HUES64 (cell line): ENCODE data around the gene PI4K2B. TPM values are rescaled to one million over a fixed set of nuclear protein-coding genes. Genes with fewer than 3 reads are reported as not detected.
"Not testable (repeated sequence)": the region's sequence is repeated elsewhere in the genome, so short reads cannot be mapped to it uniquely, and the experiment has no call there.

Source experiments
- H3K27ac ChIP-seq: 2 replicates; pipeline ENCODE4 v1.7.0; 2013; ENCODE audit warnings: low read depth, low read length, inconsistent platforms
- H3K27me3 ChIP-seq: 2 replicates; pipeline ENCODE4 v1.6.1; 2013; ENCODE audit warnings: mild to moderate bottlenecking, low read length; ENCODE audit not compliant: insufficient read depth
- H3K36me3 ChIP-seq: 2 replicates; pipeline ENCODE4 v1.6.1; 2013; ENCODE audit warnings: mild to moderate bottlenecking, low read length; ENCODE audit not compliant: insufficient read depth
- H3K4me1 ChIP-seq: 2 replicates; pipeline ENCODE4 v1.6.1; 2013; ENCODE audit warnings: mild to moderate bottlenecking, low read length, moderate library complexity; ENCODE audit not compliant: insufficient read depth
- H3K4me3 ChIP-seq: 2 replicates; pipeline ENCODE4 v1.5.1; 2013; ENCODE audit warnings: mild to moderate bottlenecking, low read length, moderate library complexity
- H3K9ac ChIP-seq: 2 replicates; pipeline ENCODE4 v1.6.1; 2013; ENCODE audit warnings: mild to moderate bottlenecking, low read depth, low read length
- H3K9me3 ChIP-seq: 2 replicates; pipeline ENCODE4 v1.6.1; 2013; ENCODE audit warnings: low read depth, low read length; ENCODE audit not compliant: insufficient read depth
- WGBS: fragments of 150-250, 120-280 bp; methylation state at CpG from one replicate; pipeline ENCODE4 v1.1.7; 2013; ENCODE audit warnings: missing lambda C conversion rate; 5-methylcytosine and 5-hydroxymethylcytosine counted together
- polyA plus RNA-seq, 2 experiments: library from polyadenylated mRNA; stranded (reverse); fragments of 50-300 nt; gene quantifications; one replicate each; pipeline ENCODE4 v1.2.3, GENCODE V29; 2013

Gene PI4K2B
- polyA plus RNA-seq (2013, experiment 1 of 2): 11.4 TPM
- polyA plus RNA-seq (2013, experiment 2 of 2): 11.2 TPM

DNA sequence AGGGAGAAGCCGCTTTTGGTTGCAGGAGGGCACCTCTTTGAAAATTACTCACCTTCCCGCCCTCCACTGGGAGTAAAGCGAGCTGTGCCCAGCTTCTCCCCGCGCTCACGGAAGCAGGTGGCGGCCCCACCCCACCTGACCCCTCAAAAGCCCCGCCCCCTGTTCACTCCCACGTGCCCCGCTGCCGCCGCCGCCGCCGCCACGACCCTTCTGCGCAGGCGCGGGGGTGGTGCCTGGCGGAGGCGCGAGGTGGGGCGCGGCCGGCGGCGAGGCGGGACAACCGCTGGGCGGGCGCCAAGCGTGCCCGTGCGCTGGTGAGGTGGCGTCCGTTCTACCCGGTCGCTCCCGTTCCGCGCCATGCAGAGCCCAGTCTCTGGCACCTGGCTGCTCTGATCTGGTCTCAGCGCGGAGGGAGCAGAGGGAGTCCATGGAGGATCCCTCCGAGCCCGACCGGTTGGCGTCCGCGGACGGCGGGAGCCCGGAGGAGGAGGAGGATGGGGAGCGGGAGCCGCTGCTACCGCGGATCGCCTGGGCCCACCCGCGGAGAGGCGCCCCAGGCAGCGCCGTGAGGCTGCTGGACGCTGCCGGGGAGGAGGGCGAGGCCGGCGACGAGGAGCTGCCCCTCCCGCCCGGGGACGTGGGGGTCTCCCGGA lies at the start of gene PI4K2B:
PI4K2B (plus strand) TSS at position 297 of the 653 bp plus-strand sequence; CDS start at position 428, 131 bp downstream.
- H3K27ac ChIP-seq: peak within 1 kb of the TSS; percentile 82
- H3K36me3 ChIP-seq: no peaks in the 10 kb centered on the region
- no peaks in the 10 kb centered on the region for H3K4me1 ChIP-seq
- under 1% methylated on average over 72 of the region's 72 CpGs for WGBS
- peaks cover 34% of the 10 kb centered on the region for H3K9me3 ChIP-seq
- H3K9ac ChIP-seq: peak within 1 kb of the TSS; percentile 90
- peak within 1 kb of the TSS; percentile 99 for H3K4me3 ChIP-seq
- H3K27me3 ChIP-seq: peaks cover 5% of the 10 kb centered on the region; the same call in 1 of the 2 replicates

DNA sequence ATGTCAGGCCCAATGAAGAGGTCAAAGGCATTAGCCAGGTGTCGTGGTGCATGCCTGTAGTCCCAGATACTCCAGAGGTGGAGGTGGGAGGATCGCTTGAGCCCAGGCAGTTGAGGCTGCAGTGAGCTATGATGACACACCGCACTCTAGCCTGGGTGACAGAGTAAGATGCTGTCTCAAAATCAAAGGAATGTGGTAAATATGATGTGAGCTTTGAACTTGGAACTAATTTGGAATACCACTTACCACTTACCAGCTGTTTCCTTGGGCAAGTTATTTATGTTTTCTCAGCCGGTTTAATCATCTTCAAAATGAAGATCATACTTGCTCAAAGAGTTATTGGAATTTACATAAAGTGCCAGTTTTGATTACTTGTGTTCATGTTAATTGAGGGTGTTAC lies 49.8 kb upstream of the PI4K2B start:
- no peaks in the 10 kb centered on the region for H3K36me3 ChIP-seq
- WGBS: 92% methylated on average over 4 of the region's 4 CpGs
- no peaks in the 10 kb centered on the region for H3K4me1 ChIP-seq
- no peaks in the 10 kb centered on the region for H3K27me3 ChIP-seq
- no peak overlapping the region for H3K9ac ChIP-seq
- no peaks in the 10 kb centered on the region for H3K9me3 ChIP-seq
- H3K27ac ChIP-seq: no peak overlapping the region
- no peak overlapping the region for H3K4me3 ChIP-seq

DNA sequence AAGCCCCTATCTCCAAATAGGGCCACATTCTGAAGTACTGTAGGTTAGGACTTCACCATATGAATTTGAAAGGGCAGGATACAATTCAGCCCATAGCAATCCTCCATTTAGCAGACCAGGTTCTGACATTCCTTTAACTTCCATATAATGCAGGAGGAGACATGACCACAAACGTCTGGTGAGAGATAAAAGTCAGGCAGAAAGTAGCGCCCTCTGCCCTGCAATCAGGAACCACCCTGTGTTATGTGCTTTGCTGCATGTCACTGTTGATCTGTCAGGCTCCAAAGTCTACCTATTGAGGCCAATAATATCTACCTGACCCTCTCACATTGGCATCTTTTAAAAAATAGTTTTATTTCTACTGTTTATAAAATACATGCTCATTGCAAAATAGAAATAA lies 43.4 kb upstream of the PI4K2B start:
- H3K9ac ChIP-seq: no peak overlapping the region
- no peaks in the 10 kb centered on the region for H3K27me3 ChIP-seq
- H3K9me3 ChIP-seq: no peaks in the 10 kb centered on the region
- H3K4me1 ChIP-seq: no peaks in the 10 kb centered on the region; the same call in 1 of the 2 replicates
- H3K27ac ChIP-seq: no peak overlapping the region
- 59% methylated on average over 2 of the region's 2 CpGs for WGBS
- no peak overlapping the region for H3K4me3 ChIP-seq
- no peaks in the 10 kb centered on the region for H3K36me3 ChIP-seq

DNA sequence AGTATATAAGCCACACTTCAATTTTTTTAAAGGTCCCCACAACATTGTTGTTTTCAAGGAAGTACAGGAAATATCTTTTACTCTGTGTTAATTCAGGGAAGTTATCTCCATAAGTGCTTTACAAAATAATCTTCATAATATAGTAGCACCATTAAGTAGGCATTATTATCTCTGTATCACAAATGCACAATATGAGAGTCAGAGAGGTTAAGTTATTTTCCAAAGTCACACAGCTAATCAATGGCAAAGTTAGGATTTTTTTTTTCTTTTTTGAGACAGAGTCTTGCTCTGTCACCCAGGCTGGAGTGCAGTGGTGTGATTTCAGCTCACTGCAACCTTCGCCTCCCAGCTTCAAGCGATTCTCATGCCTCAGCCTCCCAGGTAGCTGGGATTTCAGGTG lies 35.1 kb upstream of the PI4K2B start:
- Histone ChIP-seq H3K4me3 (no peak overlapping the region), H3K27ac (no peak overlapping the region), H3K4me1 (no peaks in the 10 kb centered on the region), H3K9ac (no peak overlapping the region), H3K36me3 (no peaks in the 10 kb centered on the region), H3K27me3 (no peaks in the 10 kb centered on the region), H3K9me3 (no peaks in the 10 kb centered on the region)
- WGBS: 90% methylated on average over 2 of the region's 2 CpGs

DNA sequence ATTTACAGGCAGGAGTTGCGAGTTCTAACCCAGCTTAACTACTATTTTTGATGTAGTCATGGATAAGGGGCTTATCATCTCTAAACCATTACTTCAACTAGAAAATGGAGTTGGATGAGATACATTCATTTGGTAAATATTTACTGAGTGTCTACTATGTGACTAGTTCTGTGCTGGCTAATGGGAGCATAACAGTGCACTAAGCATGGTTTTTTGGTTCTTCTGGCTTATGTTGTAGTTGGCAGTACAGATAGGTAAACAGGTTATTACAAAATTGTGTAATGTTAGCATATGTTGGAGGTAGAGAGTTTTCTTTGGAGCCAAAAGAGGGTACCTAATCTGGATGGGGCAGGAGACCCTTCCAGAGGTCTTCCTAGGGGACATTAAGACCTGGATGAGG lies 25.8 kb upstream of the PI4K2B start:
- Histone ChIP-seq H3K27me3 (no peaks in the 10 kb centered on the region), H3K4me3 (no peak overlapping the region), H3K27ac (no peak overlapping the region), H3K36me3 (no peaks in the 10 kb centered on the region), H3K4me1 (peaks cover 9% of the 10 kb centered on the region), H3K9me3 (0 out of 2 replicates have a peak, but pooled peaks cover 2% of the 10 kb centered on the region), H3K9ac (no peak overlapping the region)
- 86% methylated on average over 1 of the region's 1 CpG for WGBS

DNA sequence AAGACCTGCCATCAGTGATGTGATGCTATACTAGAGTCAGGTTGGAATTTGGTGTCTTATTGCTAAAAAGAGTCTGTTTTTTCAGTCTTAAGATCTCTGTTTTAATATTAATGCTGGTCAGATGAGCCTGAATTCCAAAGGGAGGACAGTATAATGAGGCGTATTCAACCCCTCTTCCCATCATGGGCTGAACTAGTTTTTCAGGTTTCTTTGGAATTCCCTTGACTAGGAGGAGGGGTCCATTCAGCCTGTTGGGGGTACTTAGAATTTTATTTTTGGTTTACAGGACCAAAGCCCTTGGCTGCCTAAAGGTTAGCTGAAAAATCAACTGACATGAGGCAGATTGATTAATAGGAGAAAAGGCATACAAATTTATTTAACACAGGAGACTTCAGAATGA lies 24.1 kb upstream of the PI4K2B start:
- Histone ChIP-seq H3K27ac (0 out of 2 replicates have a peak overlapping the region, but pooled peaks have one; percentile 7), H3K9me3 (0 out of 2 replicates have a peak, but pooled peaks cover 2% of the 10 kb centered on the region), H3K4me1 (peaks cover 9% of the 10 kb centered on the region), H3K4me3 (no peak overlapping the region), H3K27me3 (no peaks in the 10 kb centered on the region), H3K9ac (no peak overlapping the region), H3K36me3 (no peaks in the 10 kb centered on the region)
- 83% methylated on average over 1 of the region's 1 CpG for WGBS

DNA sequence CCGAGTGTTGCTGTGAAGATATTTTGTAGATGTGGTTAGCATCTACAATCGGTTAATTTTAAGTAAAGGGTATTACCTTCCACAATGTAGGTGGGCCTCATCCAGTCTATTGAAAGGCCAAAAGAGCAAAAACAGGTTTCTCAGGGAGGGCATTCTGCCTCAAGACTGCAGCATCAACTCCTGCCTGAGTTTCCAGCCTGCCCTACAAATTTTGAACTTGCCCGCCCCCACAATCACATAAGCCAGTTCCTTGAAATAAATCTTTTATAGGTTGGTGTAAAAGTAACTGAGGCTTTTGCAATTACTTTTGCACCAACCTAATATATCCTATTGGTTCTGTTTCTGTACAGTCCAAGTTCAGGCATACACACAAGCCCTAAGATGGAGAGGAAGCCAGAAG lies 22.1 kb upstream of the PI4K2B start:
- no peaks in the 10 kb centered on the region for H3K36me3 ChIP-seq
- H3K9me3 ChIP-seq: 0 out of 2 replicates have a peak, but pooled peaks cover 2% of the 10 kb centered on the region
- H3K27me3 ChIP-seq: no peaks in the 10 kb centered on the region
- H3K4me3 ChIP-seq: no peak overlapping the region
- H3K4me1 ChIP-seq: peaks cover 9% of the 10 kb centered on the region
- WGBS: 88% methylated on average over 2 of the region's 3 CpGs
- H3K27ac ChIP-seq: no peak overlapping the region
- H3K9ac ChIP-seq: no peak overlapping the region

DNA sequence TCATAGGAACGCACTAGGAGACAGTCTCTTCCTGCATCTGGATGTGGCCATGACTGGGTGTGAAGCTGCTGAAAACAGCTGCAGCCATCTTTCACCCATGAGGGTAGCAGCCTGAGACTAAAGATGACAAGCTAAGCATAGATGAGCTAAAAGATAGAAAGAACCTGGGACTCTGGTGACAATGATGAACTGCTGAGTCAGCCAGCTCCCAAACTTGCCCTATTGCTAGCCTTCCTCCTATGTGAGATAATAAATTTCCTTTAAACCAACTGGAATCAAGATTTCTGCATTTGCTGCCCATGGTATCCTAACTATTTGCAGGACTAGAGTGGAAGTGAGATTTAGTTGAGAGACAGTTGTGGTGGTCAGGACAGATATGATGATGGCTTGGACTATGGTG lies 21.0 kb upstream of the PI4K2B start:
- Histone ChIP-seq H3K4me1 (peaks cover 9% of the 10 kb centered on the region), H3K9me3 (0 out of 2 replicates have a peak, but pooled peaks cover 2% of the 10 kb centered on the region), H3K27me3 (no peaks in the 10 kb centered on the region), H3K9ac (no peak overlapping the region), H3K36me3 (no peaks in the 10 kb centered on the region), H3K27ac (no peak overlapping the region), H3K4me3 (no peak overlapping the region)
- 95% methylated on average over 1 of the region's 1 CpG for WGBS

DNA sequence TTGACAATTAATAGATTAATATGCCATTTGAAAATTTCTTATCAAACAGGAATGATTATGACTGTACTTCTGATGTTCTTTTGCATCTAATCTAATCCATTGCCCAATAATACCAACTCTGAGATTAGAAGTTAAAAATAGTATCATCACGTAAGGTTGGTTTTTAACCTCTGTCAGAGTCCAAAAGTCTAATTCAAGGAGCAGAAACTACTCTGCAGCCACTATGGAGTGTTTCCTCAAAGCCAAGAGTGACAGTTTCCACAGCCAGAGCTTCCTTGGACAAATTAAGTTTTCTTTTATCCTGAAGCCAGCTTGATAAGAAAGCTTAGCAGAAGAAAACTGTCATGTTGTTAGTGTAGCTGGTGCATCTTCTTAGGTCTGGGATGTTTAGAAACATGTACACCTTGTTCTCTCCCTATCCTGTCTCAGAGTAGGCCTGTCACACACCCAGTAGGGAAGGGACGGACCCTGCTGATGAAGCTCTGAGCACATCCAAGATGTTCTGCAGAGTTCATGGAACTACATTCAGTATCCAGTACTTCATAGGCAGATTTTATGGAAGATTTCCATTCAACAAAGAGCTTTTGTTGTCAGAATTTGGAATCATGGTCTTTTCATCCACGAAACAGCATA lies 20.4 kb upstream of the PI4K2B start:
- no peaks in the 10 kb centered on the region for H3K36me3 ChIP-seq
- 92% methylated on average over 3 of the region's 3 CpGs for WGBS
- H3K27ac ChIP-seq: no peak overlapping the region
- H3K4me3 ChIP-seq: no peak overlapping the region
- H3K9ac ChIP-seq: no peak overlapping the region
- H3K27me3 ChIP-seq: no peaks in the 10 kb centered on the region
- H3K4me1 ChIP-seq: peaks cover 9% of the 10 kb centered on the region
- H3K9me3 ChIP-seq: 0 out of 2 replicates have a peak, but pooled peaks cover 2% of the 10 kb centered on the region

DNA sequence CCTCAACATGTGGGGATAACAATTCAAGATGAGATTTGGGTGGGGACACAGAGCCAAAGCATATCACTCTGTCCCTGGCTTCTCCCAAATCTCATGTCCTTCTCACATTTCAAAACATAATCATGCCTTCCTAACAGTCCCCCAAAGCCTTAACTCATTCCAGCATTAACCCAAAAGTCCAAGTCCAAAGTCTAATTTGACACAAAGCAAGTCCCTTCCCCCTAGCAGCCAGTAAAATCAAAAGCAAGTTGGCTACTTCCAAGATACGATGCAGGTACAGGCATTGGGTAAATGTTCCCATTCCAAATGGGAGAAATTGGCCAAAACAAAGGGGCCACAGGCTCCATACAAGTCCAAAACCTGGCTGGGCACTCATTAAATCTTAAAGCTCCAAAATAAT lies 19.1 kb upstream of the PI4K2B start:
- not testable (repeated sequence) for H3K4me3 ChIP-seq, H3K27me3 ChIP-seq, H3K4me1 ChIP-seq, H3K36me3 ChIP-seq, H3K9ac ChIP-seq, H3K9me3 ChIP-seq, H3K27ac ChIP-seq
- WGBS: 96% methylated on average over 1 of the region's 1 CpG

DNA sequence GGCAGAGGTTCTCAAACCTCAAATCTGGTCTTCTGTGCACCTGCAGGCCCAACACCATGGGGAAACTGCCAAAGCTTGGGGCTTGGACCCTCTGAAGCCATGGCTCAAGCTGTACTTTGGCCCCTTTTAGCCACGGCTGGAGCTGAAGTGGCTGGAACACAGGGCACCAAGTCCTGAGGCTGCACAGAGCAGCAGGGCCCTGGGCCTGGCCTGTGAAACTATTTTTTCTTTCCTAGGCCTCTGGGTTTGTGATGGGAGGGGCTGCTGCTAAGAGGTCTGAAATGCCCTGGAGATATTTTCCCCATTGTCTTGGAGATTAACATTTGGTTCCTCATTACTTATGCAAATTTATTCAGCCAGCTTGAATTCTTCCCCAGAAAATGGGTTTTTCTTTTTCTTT lies 18.3 kb upstream of the PI4K2B start:
- Histone ChIP-seq H3K9ac (no peak overlapping the region), H3K4me1 (no peaks in the 10 kb centered on the region)

More for the DNA sequence above, 18.3 kb upstream of the PI4K2B start:
- Histone ChIP-seq H3K27ac (no peak overlapping the region; the same call in 1 of the 2 replicates), H3K36me3 (no peaks in the 10 kb centered on the region), H3K27me3 (no peaks in the 10 kb centered on the region), H3K9me3 (0 out of 2 replicates have a peak, but pooled peaks cover 2% of the 10 kb centered on the region), H3K4me3 (no peak overlapping the region)
- WGBS: 79% methylated on average over 1 of the region's 1 CpG
